Breast epithelium (tissue), 4 donors: ENCODE results near the gene ZNF407. TPM values are rescaled to one million over a fixed set of nuclear protein-coding genes. Genes with fewer than 3 reads are reported as not detected.

Experiments
- DNase-seq, 2 donors: peaks; one replicate each; pipeline ENCODE4 v3.0.0-alpha.2; 2019; ENCODE audit warnings: low spot score in 2 of 2
- H3K27ac ChIP-seq, 2 donors: fragments of 200-600 bp; sonication (generic) in 1 of 2; one replicate each; pipeline ENCODE4 v1.5.1; 2016 to 2019; ENCODE audit warnings: mild to moderate bottlenecking in 1 of 2
- H3K27me3 ChIP-seq, 2 donors: fragments of 200-600 bp; sonication (generic) in 1 of 2; one replicate each; pipeline versions ENCODE4 v1.5.1 to v1.6.0; 2017 to 2019; ENCODE audit warnings: control low read depth in 1 of 2, mild to moderate bottlenecking in 1 of 2
- H3K36me3 ChIP-seq: fragments of 200-600 bp; one replicate; pipeline ENCODE4 v1.5.1; 2019
- H3K4me1 ChIP-seq, 2 donors: fragments of 200-600 bp; sonication (generic); one replicate each; pipeline ENCODE4 v1.5.1; 2016 to 2019; ENCODE audit warnings: control low read depth in 1 of 2
- H3K4me3 ChIP-seq, 3 donors: fragments of 200-600 bp; sonication (generic); 1 replicate in 2 of 3; 2 replicates in 1 of 3; pipeline ENCODE4 v1.5.1; 2016 to 2019; ENCODE audit warnings: mild to moderate bottlenecking in 3 of 3, moderate library complexity in 2 of 3
- H3K9me3 ChIP-seq, 2 donors: fragments of 200-600 bp; sonication (generic) in 1 of 2; one replicate each; pipeline ENCODE4 v1.5.1; 2016 to 2019; ENCODE audit warnings: control low read depth in 1 of 2
- POLR2A ChIP-seq: fragments of 450-650 bp; IDR thresholded peaks from one replicate; pipeline ENCODE4 v1.6.1; 2016; ENCODE audit warnings: antibody characterized with exemption, mild to moderate bottlenecking, moderate library complexity
- POLR2AphosphoS5 ChIP-seq, 3 donors: sonication (generic); formaldehyde crosslinking; IDR thresholded peaks; one replicate each; pipeline ENCODE4 v1.6.1; 2017; ENCODE audit warnings: antibody characterized with exemption in 3 of 3
- intact Hi-C: fragments of 100-400 bp; cut with DNase I; formaldehyde crosslinking; loops from one replicate; pipeline ENCODE4 v1.15.1; 2023; ENCODE audit warnings: low total_unique reads
- total RNA-seq, 3 donors: library from RNA; depleted of rRNA; stranded (reverse); fragments of >200 nt; gene quantifications; one replicate each; pipeline ENCODE4 v1.1.0, GENCODE V29; 2016
- TF ChIP-seq, protein P1 (sequence below), 3 donors: fragments of 450-650 bp; IDR thresholded peaks; one replicate each; pipeline ENCODE4 v1.5.1; 2016 to 2017; ENCODE audit warnings: antibody characterized with exemption in 3 of 3, mild to moderate bottlenecking in 3 of 3, moderate library complexity in 3 of 3

The ZNF407 gene
- total RNA-seq, 3 donors from 2014 or later: 14.9 to 30.1 (median 22.3) TPM

GRCh38 chr18:74662622-74663021, 65.0 kb downstream of the ZNF407 start:
- DNase-seq: no peak
- H3K9me3 ChIP-seq: no peaks in the 10 kb centered on the region
- intact Hi-C loops: no loop called here
- H3K36me3 ChIP-seq: no peaks in the 10 kb centered on the region
- no peaks in the 10 kb centered on the region for H3K4me1 ChIP-seq
- no peaks in the 10 kb centered on the region for H3K27me3 ChIP-seq
- TF ChIP-seq POLR2A (no peak), POLR2AphosphoS5 (IDR thresholded peaks at IDR 0.05) (no peak)
- TF ChIP-seq, protein P1, sequence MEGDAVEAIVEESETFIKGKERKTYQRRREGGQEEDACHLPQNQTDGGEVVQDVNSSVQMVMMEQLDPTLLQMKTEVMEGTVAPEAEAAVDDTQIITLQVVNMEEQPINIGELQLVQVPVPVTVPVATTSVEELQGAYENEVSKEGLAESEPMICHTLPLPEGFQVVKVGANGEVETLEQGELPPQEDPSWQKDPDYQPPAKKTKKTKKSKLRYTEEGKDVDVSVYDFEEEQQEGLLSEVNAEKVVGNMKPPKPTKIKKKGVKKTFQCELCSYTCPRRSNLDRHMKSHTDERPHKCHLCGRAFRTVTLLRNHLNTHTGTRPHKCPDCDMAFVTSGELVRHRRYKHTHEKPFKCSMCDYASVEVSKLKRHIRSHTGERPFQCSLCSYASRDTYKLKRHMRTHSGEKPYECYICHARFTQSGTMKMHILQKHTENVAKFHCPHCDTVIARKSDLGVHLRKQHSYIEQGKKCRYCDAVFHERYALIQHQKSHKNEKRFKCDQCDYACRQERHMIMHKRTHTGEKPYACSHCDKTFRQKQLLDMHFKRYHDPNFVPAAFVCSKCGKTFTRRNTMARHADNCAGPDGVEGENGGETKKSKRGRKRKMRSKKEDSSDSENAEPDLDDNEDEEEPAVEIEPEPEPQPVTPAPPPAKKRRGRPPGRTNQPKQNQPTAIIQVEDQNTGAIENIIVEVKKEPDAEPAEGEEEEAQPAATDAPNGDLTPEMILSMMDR (IDR thresholded peaks at IDR 0.05): no peak
- H3K27ac ChIP-seq: no peak overlapping the region
- H3K4me3 ChIP-seq: no peak overlapping the region

DNA sequence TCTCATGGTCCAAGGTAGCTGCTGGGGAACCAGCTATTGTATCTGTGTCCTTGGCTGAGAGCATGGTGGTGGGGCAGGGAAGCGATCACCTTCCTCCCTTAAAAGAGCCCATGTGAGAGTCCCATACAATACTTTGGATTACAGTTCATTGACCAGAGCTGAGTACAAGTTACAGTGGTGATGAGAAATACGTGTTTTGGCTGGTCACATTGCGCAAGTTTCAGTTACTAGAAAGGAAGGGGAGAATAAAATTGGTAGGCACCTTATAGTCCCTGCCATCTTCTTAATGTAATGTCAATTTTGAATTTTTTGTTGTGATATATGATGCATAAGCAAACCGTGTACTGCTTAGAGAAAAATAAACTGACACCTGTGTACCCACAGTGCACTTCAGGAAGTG, 67.7 kb downstream of the ZNF407 start:
- H3K36me3 ChIP-seq: no peaks in the 10 kb centered on the region
- H3K27me3 ChIP-seq: no peaks in the 10 kb centered on the region
- TF ChIP-seq, protein P1 (IDR thresholded peaks at IDR 0.05): no peak
- TF ChIP-seq POLR2AphosphoS5 (IDR thresholded peaks at IDR 0.05) (no peak), POLR2A (no peak)
- H3K4me3 ChIP-seq: no peak overlapping the region
- no peaks in the 10 kb centered on the region for H3K9me3 ChIP-seq
- no peak overlapping the region for H3K27ac ChIP-seq
- intact Hi-C loops: no loop called here
- no peak for DNase-seq
- no peaks in the 10 kb centered on the region for H3K4me1 ChIP-seq

DNA sequence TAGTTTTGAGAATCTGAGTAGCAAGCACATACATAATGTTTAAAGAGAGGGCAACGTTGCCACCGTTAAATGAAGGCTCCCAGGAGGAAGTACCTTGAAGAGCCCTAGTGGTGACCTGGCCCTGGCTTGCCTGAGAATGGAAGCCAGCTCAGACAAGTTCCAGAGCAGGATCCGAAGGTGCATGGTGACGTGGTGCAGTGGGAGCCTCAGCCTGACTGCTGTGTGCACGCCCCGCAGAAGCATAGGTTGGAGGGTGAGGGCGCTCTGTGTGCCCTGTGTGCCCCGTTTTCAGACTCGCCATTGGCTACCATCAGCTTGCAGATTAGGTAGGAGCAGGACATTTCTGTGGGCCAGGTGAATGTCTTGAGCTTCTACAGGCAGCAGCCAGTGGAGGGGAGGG, 68.2 kb downstream of the ZNF407 start:
- no peak overlapping the region for H3K4me3 ChIP-seq
- no peaks in the 10 kb centered on the region for H3K9me3 ChIP-seq
- intact Hi-C loops: no loop called here
- DNase-seq: no peak
- H3K27me3 ChIP-seq: no peaks in the 10 kb centered on the region
- TF ChIP-seq, protein P1 (IDR thresholded peaks at IDR 0.05): no peak
- no peak for TF ChIP-seq POLR2AphosphoS5 (IDR thresholded peaks at IDR 0.05)
- no peak for TF ChIP-seq POLR2A
- H3K4me1 ChIP-seq: no peaks in the 10 kb centered on the region
- no peaks in the 10 kb centered on the region for H3K36me3 ChIP-seq
- no peak overlapping the region for H3K27ac ChIP-seq

GRCh38 chr18:74669136-74669798, 71.6 kb downstream of the ZNF407 start:
- H3K4me3 ChIP-seq: no peak overlapping the region
- DNase-seq: no peak
- no peaks in the 10 kb centered on the region for H3K36me3 ChIP-seq
- no peaks in the 10 kb centered on the region for H3K9me3 ChIP-seq
- H3K27ac ChIP-seq: no peak overlapping the region
- H3K4me1 ChIP-seq: no peaks in the 10 kb centered on the region
- intact Hi-C loops: no loop called here
- no peaks in the 10 kb centered on the region for H3K27me3 ChIP-seq
- TF ChIP-seq POLR2A (no peak), POLR2AphosphoS5 (IDR thresholded peaks at IDR 0.05) (no peak)
- TF ChIP-seq, protein P1 (IDR thresholded peaks at IDR 0.05): no peak

DNA sequence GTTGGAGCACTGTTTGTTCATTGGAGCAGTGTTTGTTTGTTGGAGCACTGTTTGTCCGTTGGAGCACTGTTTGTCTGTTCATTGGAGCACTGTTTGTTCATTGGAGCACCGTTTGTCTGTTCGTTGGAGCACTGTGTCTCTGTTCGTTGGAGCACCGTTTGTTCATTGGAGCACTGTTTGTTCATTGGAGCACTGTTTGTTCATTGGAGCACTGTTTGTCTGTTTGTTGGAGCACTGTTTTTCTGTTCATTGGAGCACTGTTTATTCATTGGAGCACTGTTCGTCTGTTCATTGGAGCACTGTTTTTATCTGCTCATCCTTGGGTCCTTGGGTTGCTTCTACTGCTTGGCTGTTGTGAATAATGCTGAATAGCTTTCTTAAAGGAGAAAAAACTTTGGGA, 74.7 kb downstream of the ZNF407 start:
- Histone ChIP-seq H3K9me3 (peaks cover 0 to 5% of the 10 kb centered on the region in 2 donors), H3K27ac (no peak overlapping the region), H3K36me3 (no peaks in the 10 kb centered on the region), H3K27me3 (no peaks in the 10 kb centered on the region), H3K4me3 (no peak overlapping the region), H3K4me1 (no peaks in the 10 kb centered on the region)
- DNase-seq: no peak
- intact Hi-C loops: no loop called here
- TF ChIP-seq, protein P1 (IDR thresholded peaks at IDR 0.05): no peak
- TF ChIP-seq POLR2AphosphoS5 (IDR thresholded peaks at IDR 0.05): no peak
- TF ChIP-seq POLR2A: no peak
